Liver (tissue), 9 donors: ENCODE measurements around the gene GIMAP8. TPM values are rescaled to one million over a fixed set of nuclear protein-coding genes. Genes with fewer than 3 reads are reported as not detected.

Experiments used
- DNase-seq: peaks from one replicate; pipeline ENCODE4 v3.0.0-alpha.2; 2017; ENCODE audit warnings: low spot score
- H3K27ac ChIP-seq, 2 donors: one replicate each; pipeline ENCODE4 v1.7.0; 2013; ENCODE audit warnings: inconsistent platforms in 2 of 2, low read length in 2 of 2, control low read depth in 1 of 2, low read depth in 1 of 2, mild to moderate bottlenecking in 1 of 2
- H3K27me3 ChIP-seq, 4 donors: one replicate each; pipeline versions ENCODE4 v1.6.1 to v1.7.0; 2013; ENCODE audit warnings: low read length in 3 of 4, inconsistent platforms in 1 of 4, mild to moderate bottlenecking in 1 of 4, moderate library complexity in 1 of 4; ENCODE audit not compliant: control insufficient read depth in 4 of 4, insufficient read depth in 4 of 4
- H3K36me3 ChIP-seq, 4 donors: one replicate each; pipeline versions ENCODE4 v1.6.1 to v1.7.0; 2013; ENCODE audit warnings: low read length in 3 of 4, mild to moderate bottlenecking in 3 of 4, low read depth in 1 of 4, moderate library complexity in 1 of 4; ENCODE audit not compliant: control insufficient read depth in 4 of 4, insufficient read depth in 3 of 4
- H3K4me1 ChIP-seq, 4 donors: one replicate each; pipeline versions ENCODE4 v1.6.1 to v1.7.0; 2013; ENCODE audit warnings: low read length in 3 of 4, mild to moderate bottlenecking in 3 of 4, moderate library complexity in 1 of 4; ENCODE audit not compliant: control insufficient read depth in 4 of 4, insufficient read depth in 4 of 4
- H3K4me3 ChIP-seq, 3 donors: one replicate each; pipeline versions ENCODE4 v1.6.1 to v1.7.0; 2013; ENCODE audit warnings: low read length in 3 of 3, control low read depth in 1 of 3, low read depth in 1 of 3, mild to moderate bottlenecking in 1 of 3
- H3K9ac ChIP-seq, 2 donors: one replicate each; pipeline ENCODE4 v1.7.0; 2013; ENCODE audit warnings: low read length in 2 of 2, mild to moderate bottlenecking in 2 of 2, moderate library complexity in 2 of 2, control low read depth in 1 of 2, low read depth in 1 of 2
- H3K9me3 ChIP-seq, 4 donors: one replicate each; pipeline versions ENCODE4 v1.6.1 to v1.7.0; 2013; ENCODE audit warnings: low read length in 3 of 4; ENCODE audit not compliant: control insufficient read depth in 4 of 4
- ATF3 ChIP-seq: IDR thresholded peaks from 2 replicates; pipeline ENCODE4 v1.6.1; 2016; ENCODE audit warnings: antibody characterized with exemption
- EGR1 ChIP-seq, 2 donors: IDR thresholded peaks; 2 replicates each; pipeline ENCODE4 v1.6.1; 2016 to 2018; ENCODE audit warnings: antibody characterized with exemption in 2 of 2, low read depth in 2 of 2
- FOXA1 ChIP-seq: IDR thresholded peaks from 2 replicates; pipeline ENCODE4 v1.6.1; 2016; ENCODE audit warnings: antibody characterized with exemption
- FOXA2 ChIP-seq: IDR thresholded peaks from 2 replicates; pipeline ENCODE4 v1.6.1; 2016; ENCODE audit warnings: antibody characterized with exemption
- GABPA ChIP-seq, 2 donors: IDR thresholded peaks in 1 of 2; conservative IDR thresholded peaks in 1 of 2; 2 replicates each; pipeline ENCODE4 v1.6.1; 2016; ENCODE audit warnings: antibody characterized with exemption in 2 of 2, mild to moderate bottlenecking in 1 of 2, moderate library complexity in 1 of 2
- HNF4A ChIP-seq, 2 donors: conservative IDR thresholded peaks; 2 replicates each; pipeline ENCODE4 v1.6.1; 2016; ENCODE audit warnings: antibody characterized with exemption in 2 of 2, mild to moderate bottlenecking in 2 of 2
- HNF4G ChIP-seq: IDR thresholded peaks from 2 replicates; pipeline ENCODE4 v1.6.1; 2016; ENCODE audit warnings: antibody characterized with exemption
- NR2F2 ChIP-seq: IDR thresholded peaks from 2 replicates; pipeline ENCODE4 v1.6.1; 2016; ENCODE audit warnings: antibody characterized with exemption
- RAD21 ChIP-seq, 2 donors: IDR thresholded peaks; 2 replicates each; pipeline ENCODE4 v1.6.1; 2016; ENCODE audit warnings: antibody characterized with exemption in 2 of 2, mild to moderate bottlenecking in 2 of 2
- REST ChIP-seq: IDR thresholded peaks from 2 replicates; pipeline ENCODE4 v1.6.1; 2016; ENCODE audit warnings: antibody characterized with exemption, mild to moderate bottlenecking
- SP1 ChIP-seq: IDR thresholded peaks from 2 replicates; pipeline ENCODE4 v1.6.1; 2018; ENCODE audit warnings: antibody characterized with exemption, mild to moderate bottlenecking
- TAF1 ChIP-seq: conservative IDR thresholded peaks from 2 replicates; pipeline ENCODE4 v1.6.1; 2016; ENCODE audit warnings: antibody characterized with exemption, mild to moderate bottlenecking
- YY1 ChIP-seq: IDR thresholded peaks from 2 replicates; pipeline ENCODE4 v1.6.1; 2016; ENCODE audit warnings: antibody characterized with exemption, mild to moderate bottlenecking
- WGBS: extraction: QIAGEN DNeasy Blood & Tissue Kit; methylation state at CpG from one replicate; pipeline ENCODE4 v1.1.7; 2013; 5-methylcytosine and 5-hydroxymethylcytosine counted together
- polyA plus RNA-seq, 2 donors: library from polyadenylated mRNA; stranded (reverse) in 1 of 2; unstranded in 1 of 2; fragments of 200-250 nt in 1 of 2; fragments of >200 nt in 1 of 2; fragmentation: Nextera tagmentation in 1 of 2; extraction: Ambion mirVana in 1 of 2; gene quantifications; one replicate each; pipeline versions ENCODE4 v1.2.1 to v1.2.3, GENCODE V29; 2013 to 2015
- total RNA-seq, 2 donors: library from RNA; depleted of rRNA; stranded (reverse); fragments of >200 nt; gene quantifications; one replicate each; pipeline ENCODE4 v1.2.3, GENCODE V29; 2014
- TF ChIP-seq, protein P1 (sequence below): fragments of 150-350 bp; IDR thresholded peaks from 2 replicates; pipeline ENCODE4 v1.5.1; 2017; ENCODE audit warnings: improper control_type of control experiment, low read depth, low read length; ENCODE audit not compliant: missing input control
- TF ChIP-seq, protein P2 (sequence below): IDR thresholded peaks from 2 replicates; pipeline ENCODE4 v1.6.1; 2016; ENCODE audit warnings: antibody characterized with exemption
- donor health status: healthy.
- donor health status: healthy.
- donor health status: healthy.
- donor health status: healthy.
- donor health status: healthy.

The GIMAP8 gene
- total and polyA plus RNA-seq, 4 donors = 1.6 to 9.4 (median 7.6) TPM

- H3K27ac ChIP-seq = no peak overlapping the region
- no peak overlapping the region for H3K9ac ChIP-seq
- H3K4me3 ChIP-seq = no peak overlapping the region
- peaks cover 0 to 10% (median 7%) of the 10 kb centered on the region in 4 donors for H3K4me1 ChIP-seq
- H3K27me3 ChIP-seq = no peaks in the 10 kb centered on the region
- TF ChIP-seq YY1 (no peak), HNF4G (no peak), EGR1 (IDR thresholded peaks at IDR 0.05; ENCODE audit: low read depth in 2 of 2) (no peak), RAD21 (IDR thresholded peaks at IDR 0.05) (no peak), SP1 (no peak), TAF1 (no peak), FOXA1 (no peak), HNF4A (conservative IDR thresholded peaks at IDR 0.05) (no peak), REST (no peak), ATF3 (no peak), GABPA (IDR thresholded peaks at IDR 0.05 in 1 of 2, conservative IDR thresholded peaks at IDR 0.05 in 1 of 2) (no peak), NR2F2 (no peak), FOXA2 (no peak)
- TF ChIP-seq, protein P1, sequence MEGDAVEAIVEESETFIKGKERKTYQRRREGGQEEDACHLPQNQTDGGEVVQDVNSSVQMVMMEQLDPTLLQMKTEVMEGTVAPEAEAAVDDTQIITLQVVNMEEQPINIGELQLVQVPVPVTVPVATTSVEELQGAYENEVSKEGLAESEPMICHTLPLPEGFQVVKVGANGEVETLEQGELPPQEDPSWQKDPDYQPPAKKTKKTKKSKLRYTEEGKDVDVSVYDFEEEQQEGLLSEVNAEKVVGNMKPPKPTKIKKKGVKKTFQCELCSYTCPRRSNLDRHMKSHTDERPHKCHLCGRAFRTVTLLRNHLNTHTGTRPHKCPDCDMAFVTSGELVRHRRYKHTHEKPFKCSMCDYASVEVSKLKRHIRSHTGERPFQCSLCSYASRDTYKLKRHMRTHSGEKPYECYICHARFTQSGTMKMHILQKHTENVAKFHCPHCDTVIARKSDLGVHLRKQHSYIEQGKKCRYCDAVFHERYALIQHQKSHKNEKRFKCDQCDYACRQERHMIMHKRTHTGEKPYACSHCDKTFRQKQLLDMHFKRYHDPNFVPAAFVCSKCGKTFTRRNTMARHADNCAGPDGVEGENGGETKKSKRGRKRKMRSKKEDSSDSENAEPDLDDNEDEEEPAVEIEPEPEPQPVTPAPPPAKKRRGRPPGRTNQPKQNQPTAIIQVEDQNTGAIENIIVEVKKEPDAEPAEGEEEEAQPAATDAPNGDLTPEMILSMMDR = no peak
- TF ChIP-seq, protein P2, sequence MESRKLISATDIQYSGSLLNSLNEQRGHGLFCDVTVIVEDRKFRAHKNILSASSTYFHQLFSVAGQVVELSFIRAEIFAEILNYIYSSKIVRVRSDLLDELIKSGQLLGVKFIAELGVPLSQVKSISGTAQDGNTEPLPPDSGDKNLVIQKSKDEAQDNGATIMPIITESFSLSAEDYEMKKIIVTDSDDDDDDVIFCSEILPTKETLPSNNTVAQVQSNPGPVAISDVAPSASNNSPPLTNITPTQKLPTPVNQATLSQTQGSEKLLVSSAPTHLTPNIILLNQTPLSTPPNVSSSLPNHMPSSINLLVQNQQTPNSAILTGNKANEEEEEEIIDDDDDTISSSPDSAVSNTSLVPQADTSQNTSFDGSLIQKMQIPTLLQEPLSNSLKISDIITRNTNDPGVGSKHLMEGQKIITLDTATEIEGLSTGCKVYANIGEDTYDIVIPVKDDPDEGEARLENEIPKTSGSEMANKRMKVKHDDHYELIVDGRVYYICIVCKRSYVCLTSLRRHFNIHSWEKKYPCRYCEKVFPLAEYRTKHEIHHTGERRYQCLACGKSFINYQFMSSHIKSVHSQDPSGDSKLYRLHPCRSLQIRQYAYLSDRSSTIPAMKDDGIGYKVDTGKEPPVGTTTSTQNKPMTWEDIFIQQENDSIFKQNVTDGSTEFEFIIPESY = no peak
- DNase-seq = no peak
- no peaks in the 10 kb centered on the region for H3K9me3 ChIP-seq
- WGBS = 87% methylated on average over 17 of the region's 17 CpGs
- H3K36me3 ChIP-seq = no peaks in the 10 kb centered on the region
Measured at GRCh38 chr7:150421831-150422230, 28.6 kb upstream of the GIMAP8 start.

DNA sequence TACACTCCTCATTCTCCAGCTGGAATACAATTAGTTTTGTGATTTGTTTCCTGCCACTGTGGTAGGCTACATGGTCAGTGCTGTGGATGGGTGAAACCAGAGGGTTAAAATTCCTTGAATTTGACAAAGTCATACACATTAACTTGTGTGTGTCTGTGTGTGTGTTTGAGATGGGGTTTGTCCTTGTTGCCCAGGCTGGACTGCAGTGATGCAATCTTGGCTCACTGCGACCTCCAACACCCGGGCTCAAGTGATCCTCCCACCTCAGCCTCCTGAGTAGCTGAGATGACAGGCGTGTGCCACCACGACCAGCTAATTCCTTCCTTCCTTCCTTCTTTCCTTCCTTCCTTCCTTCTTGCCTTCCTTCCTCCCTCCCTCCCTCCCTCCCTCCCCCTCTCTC lies 24.8 kb upstream of the GIMAP8 start:
- 60% methylated on average over 4 of the region's 4 CpGs for WGBS
- Histone ChIP-seq H3K27me3 (no peaks in the 10 kb centered on the region), H3K36me3 (no peaks in the 10 kb centered on the region), H3K4me3 (no peak overlapping the region), H3K9me3 (no peaks in the 10 kb centered on the region), H3K27ac (no peak overlapping the region), H3K4me1 (peaks cover 0 to 6% (median 3%) of the 10 kb centered on the region in 4 donors), H3K9ac (no peak overlapping the region)
- DNase-seq = no peak
- TF ChIP-seq HNF4A (conservative IDR thresholded peaks at IDR 0.05) (no peak), EGR1 (IDR thresholded peaks at IDR 0.05; ENCODE audit: low read depth in 2 of 2) (no peak), REST (no peak), RAD21 (IDR thresholded peaks at IDR 0.05) (no peak), NR2F2 (no peak), TAF1 (no peak), HNF4G (no peak)
- TF ChIP-seq, protein P2 = no peak
- TF ChIP-seq, protein P1 = no peak
